Ishikawa (cell line): Measurements from ENCODE around the gene MYCBP.

Source experiments
- CEBPB ChIP-seq: IDR thresholded peaks from 2 replicates; pipeline ENCODE4 v1.6.1; 2012
- CREB1 ChIP-seq: IDR thresholded peaks from 2 replicates; pipeline ENCODE4 v1.6.1; 2012; ENCODE audit warnings: low read depth
- EGR1 ChIP-seq: IDR thresholded peaks from 2 replicates; pipeline ENCODE4 v1.6.1; 2012
- EP300 ChIP-seq: IDR thresholded peaks from 2 replicates; pipeline ENCODE4 v1.6.1; 2012; ENCODE audit warnings: borderline replicate concordance
- FOXM1 ChIP-seq: IDR thresholded peaks from 2 replicates; pipeline ENCODE4 v1.6.1; 2012; ENCODE audit warnings: low read depth, borderline replicate concordance
- NFIC ChIP-seq: IDR thresholded peaks from 2 replicates; pipeline ENCODE4 v1.6.1; 2012
- RAD21 ChIP-seq: IDR thresholded peaks from 2 replicates; pipeline ENCODE4 v1.6.1; 2012; ENCODE audit warnings: low read depth
- REST ChIP-seq: IDR thresholded peaks from 2 replicates; pipeline ENCODE4 v1.6.1; 2012; ENCODE audit warnings: low read depth, mild to moderate bottlenecking
- TAF1 ChIP-seq: IDR thresholded peaks from 2 replicates; pipeline ENCODE4 v1.6.1; 2012; ENCODE audit warnings: low read depth, mild to moderate bottlenecking
- TCF12 ChIP-seq: IDR thresholded peaks from 2 replicates; pipeline ENCODE4 v1.6.1; 2012; ENCODE audit warnings: low read depth
- TEAD4 ChIP-seq: IDR thresholded peaks from 2 replicates; pipeline ENCODE4 v1.6.1; 2012
- USF1 ChIP-seq: IDR thresholded peaks from 2 replicates; pipeline ENCODE4 v1.6.1; 2012
- YY1 ChIP-seq: IDR thresholded peaks from 2 replicates; pipeline ENCODE4 v1.6.1; 2012; ENCODE audit warnings: low read depth
- ZBTB7A ChIP-seq: IDR thresholded peaks from 2 replicates; pipeline ENCODE4 v1.6.1; 2012; ENCODE audit warnings: low read depth
- TF ChIP-seq, protein P1 (sequence below): IDR thresholded peaks from 2 replicates; pipeline ENCODE4 v1.6.1; 2012

Gene MYCBP

GRCh38 chr1:38873027-38873969 is at the start of gene MYCBP:
Gene MYCBP (minus strand): TSS chr1:38873348. CDS start chr1:38873305, 43 bp downstream.
- peak; percentile 53; the same call in 1 of the 2 replicates for TF ChIP-seq TCF12
- TF ChIP-seq, protein P1, sequence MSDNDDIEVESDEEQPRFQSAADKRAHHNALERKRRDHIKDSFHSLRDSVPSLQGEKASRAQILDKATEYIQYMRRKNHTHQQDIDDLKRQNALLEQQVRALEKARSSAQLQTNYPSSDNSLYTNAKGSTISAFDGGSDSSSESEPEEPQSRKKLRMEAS = peak; percentile 44; the same call in 1 of the 2 replicates
- no peak for TF ChIP-seq YY1
- TF ChIP-seq TEAD4 = 0 out of 2 replicates have a peak, but pooled peaks have one; percentile 11
- no peak for TF ChIP-seq EGR1
- peak; percentile 17; the same call in 1 of the 2 replicates for TF ChIP-seq RAD21
- TF ChIP-seq REST = no peak
- peak; percentile 75 for TF ChIP-seq TAF1
- TF ChIP-seq CREB1 = no peak
- peak; percentile 6; the same call in 1 of the 2 replicates for TF ChIP-seq NFIC
- TF ChIP-seq CEBPB = no peak
- no peak for TF ChIP-seq FOXM1

DNA sequence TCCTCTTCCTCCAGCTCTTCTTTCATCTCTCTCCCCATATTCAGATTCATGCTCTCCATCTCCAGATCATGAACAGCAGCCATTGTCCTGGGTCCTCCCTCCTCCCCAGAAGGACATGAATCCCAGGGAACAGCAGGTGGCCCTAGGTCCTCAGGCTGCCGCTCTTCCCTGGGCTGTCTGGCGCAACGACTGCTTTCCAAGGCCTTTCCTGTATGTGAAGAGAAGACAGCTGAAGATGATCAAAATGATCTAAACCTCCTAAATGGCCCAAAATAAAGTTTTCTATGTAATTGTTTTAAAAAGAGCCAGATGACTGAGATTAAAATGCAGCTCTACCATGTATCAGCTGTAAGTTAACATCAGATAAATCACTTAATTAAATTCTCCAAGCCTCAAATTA is 46.0 kb upstream of the MYCBP start:
- no peak for TF ChIP-seq TAF1
- no peak for TF ChIP-seq TCF12
- TF ChIP-seq NFIC = no peak
- no peak for TF ChIP-seq FOXM1
- TF ChIP-seq CEBPB = no peak

DNA sequence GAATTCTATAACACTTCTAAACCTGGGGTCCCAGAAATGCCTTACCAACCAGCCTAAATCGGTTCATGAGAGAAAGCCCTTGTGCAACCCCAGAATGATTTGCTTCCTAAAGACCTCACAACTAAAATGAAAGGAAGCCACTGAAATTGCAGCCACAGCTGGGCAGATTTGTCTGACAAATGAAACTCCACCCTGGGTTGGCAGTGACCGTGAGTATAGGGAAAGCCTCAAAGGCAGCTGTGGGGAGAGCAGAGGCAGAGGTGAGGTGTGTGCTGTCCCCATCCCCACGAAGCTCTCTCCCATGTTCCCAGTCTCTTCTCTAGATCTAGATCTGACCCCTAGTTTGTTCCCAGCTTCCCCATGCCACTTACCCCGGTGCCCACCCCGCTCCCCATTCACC is 45.4 kb upstream of the MYCBP start:
- TF ChIP-seq EP300 (no peak), FOXM1 (no peak), RAD21 (no peak), EGR1 (no peak), YY1 (no peak), TAF1 (no peak)

DNA sequence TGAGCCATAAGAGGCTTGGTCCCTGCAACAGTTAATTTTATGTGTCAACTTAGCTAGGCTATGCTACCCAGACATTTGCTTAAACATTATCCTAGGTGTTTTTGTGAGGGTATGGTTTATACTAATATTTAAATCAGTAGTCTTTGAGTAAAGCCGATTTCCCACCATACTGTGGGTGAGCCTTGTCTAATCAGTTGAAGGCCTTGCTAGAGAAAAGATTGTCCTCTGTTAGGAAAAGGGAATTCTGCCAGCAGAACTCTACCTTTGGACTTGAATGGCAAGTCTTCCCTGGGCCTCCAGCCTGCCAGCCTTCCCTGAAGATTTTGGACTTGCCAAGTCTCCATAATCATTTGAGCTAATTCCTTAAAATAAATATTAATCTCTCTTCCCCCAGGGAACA is 44.6 kb upstream of the MYCBP start:
- TF ChIP-seq USF1 (no peak), EP300 (no peak), TCF12 (no peak), RAD21 (no peak), REST (no peak), EGR1 (no peak), TEAD4 (no peak), ZBTB7A (no peak), CEBPB (no peak), TAF1 (no peak), CREB1 (no peak)
- TF ChIP-seq, protein P1 = no peak

DNA sequence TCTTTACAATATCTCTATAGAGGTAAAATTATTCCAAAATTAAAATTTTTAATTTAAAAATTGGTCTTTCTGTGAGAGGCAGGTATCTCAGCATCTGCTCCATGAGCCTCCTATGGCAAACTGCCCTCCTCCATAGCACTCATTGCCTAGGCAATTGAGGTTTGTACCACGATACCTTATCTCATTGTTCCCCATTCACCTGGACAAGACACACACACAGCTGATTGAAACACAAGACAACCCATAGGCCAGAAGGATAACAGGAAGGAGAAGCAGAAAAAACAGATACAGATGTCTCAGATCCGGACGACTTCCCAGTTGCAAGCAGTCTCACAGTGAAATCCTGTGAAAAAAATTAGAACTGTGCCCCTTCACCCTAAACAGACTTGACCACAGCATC is 44.2 kb upstream of the MYCBP start:
- TF ChIP-seq YY1 (no peak), USF1 (no peak), TAF1 (no peak), CEBPB (no peak), NFIC (no peak), FOXM1 (no peak), EP300 (no peak), TCF12 (no peak), RAD21 (no peak), REST (no peak), EGR1 (no peak), ZBTB7A (no peak), TEAD4 (no peak), CREB1 (no peak)
- TF ChIP-seq, protein P1 = no peak
